Mesenchymal stem cell (in vitro differentiated cells and primary cell): ENCODE data around the gene GSTA4.

Source experiments
- DNase-seq: peaks from one replicate; pipeline ENCODE4 v3.0.0-alpha.2; 2013
- H2AFZ ChIP-seq: one replicate; pipeline ENCODE4 v1.6.1; 2013; ENCODE audit warnings: low read depth, mild to moderate bottlenecking, control low read depth, inconsistent platforms, low read length, moderate library complexity
- H2AK5ac ChIP-seq: 2 replicates; pipeline ENCODE4 v1.6.1; 2013; ENCODE audit warnings: low read length, moderate library complexity, mild to moderate bottlenecking, inconsistent platforms; ENCODE audit not compliant: severe bottlenecking
- H2BK120ac ChIP-seq: one replicate; pipeline ENCODE4 v1.6.1; 2013; ENCODE audit warnings: low read depth, mild to moderate bottlenecking, inconsistent platforms, low read length, moderate library complexity
- H2BK12ac ChIP-seq, 2 experiments: one replicate each; pipeline ENCODE4 v1.6.1; 2013; ENCODE audit warnings: inconsistent platforms in 2 of 2, low read length in 2 of 2, mild to moderate bottlenecking in 2 of 2, moderate library complexity in 2 of 2, control low read depth in 1 of 2
- H2BK15ac ChIP-seq: one replicate; pipeline ENCODE4 v1.6.1; 2013; ENCODE audit warnings: mild to moderate bottlenecking, low read depth, inconsistent platforms; ENCODE audit not compliant: poor library complexity, severe bottlenecking
- H2BK5ac ChIP-seq: 2 replicates; pipeline ENCODE4 v1.6.1; 2013; ENCODE audit warnings: low read depth, mild to moderate bottlenecking, low read length, control low read depth, inconsistent platforms; ENCODE audit not compliant: poor library complexity, severe bottlenecking
- H3K14ac ChIP-seq, 2 experiments: one replicate each; pipeline ENCODE4 v1.6.1; 2013; ENCODE audit warnings: inconsistent platforms in 2 of 2, low read length in 2 of 2, control low read depth in 1 of 2, mild to moderate bottlenecking in 1 of 2, moderate library complexity in 1 of 2
- H3K18ac ChIP-seq, 2 experiments: one replicate each; pipeline ENCODE4 v1.6.1; 2013; ENCODE audit warnings: inconsistent platforms in 2 of 2, low read length in 2 of 2, control low read depth in 1 of 2, low read depth in 1 of 2, mild to moderate bottlenecking in 1 of 2
- H3K23ac ChIP-seq, 2 experiments: one replicate each; pipeline ENCODE4 v1.6.1; 2013; ENCODE audit warnings: inconsistent platforms in 2 of 2, low read length in 2 of 2, mild to moderate bottlenecking in 2 of 2, moderate library complexity in 2 of 2, control low read depth in 1 of 2
- H3K27ac ChIP-seq: 2 replicates; pipeline ENCODE4 v1.5.1; 2013; ENCODE audit warnings: mild to moderate bottlenecking, moderate library complexity, low read length, control low read depth, inconsistent platforms; ENCODE audit not compliant: poor library complexity, severe bottlenecking
- H3K27me3 ChIP-seq, 2 experiments: 2 replicates each; pipeline versions ENCODE4 v1.6.1 to v1.7.0; 2013; ENCODE audit warnings: low read length in 2 of 2, mild to moderate bottlenecking in 2 of 2, moderate library complexity in 2 of 2, control low read depth in 1 of 2, inconsistent platforms in 1 of 2; ENCODE audit not compliant: control insufficient read depth in 1 of 2, insufficient read depth in 1 of 2
- H3K36me3 ChIP-seq, 2 experiments: 2 replicates each; pipeline versions ENCODE4 v1.6.1 to v1.7.0; 2013; ENCODE audit warnings: low read length in 2 of 2, control low read depth in 1 of 2, inconsistent platforms in 1 of 2, low read depth in 1 of 2, mild to moderate bottlenecking in 1 of 2; ENCODE audit not compliant: insufficient read depth in 2 of 2, control insufficient read depth in 1 of 2
- H3K4ac ChIP-seq, 2 experiments: one replicate each; pipeline ENCODE4 v1.6.1; 2013; ENCODE audit warnings: inconsistent platforms in 2 of 2, low read length in 2 of 2, mild to moderate bottlenecking in 2 of 2, moderate library complexity in 2 of 2, control low read depth in 1 of 2, low read depth in 1 of 2
- H3K4me1 ChIP-seq: 2 replicates; pipeline ENCODE4 v1.6.1; 2013; ENCODE audit warnings: low read depth, low read length, control low read depth; ENCODE audit not compliant: control insufficient read depth, insufficient read depth
- H3K4me2 ChIP-seq: 2 replicates; pipeline ENCODE4 v1.6.1; 2013; ENCODE audit warnings: low read length, mild to moderate bottlenecking, inconsistent platforms; ENCODE audit not compliant: poor library complexity, severe bottlenecking
- H3K4me3 ChIP-seq, 2 experiments: 2 replicates each; pipeline versions ENCODE4 v1.5.1 to v1.7.0; 2013; ENCODE audit warnings: low read length in 2 of 2, mild to moderate bottlenecking in 2 of 2, control low read depth in 1 of 2, low read depth in 1 of 2; ENCODE audit not compliant: insufficient read depth in 1 of 2
- H3K79me1 ChIP-seq: replicated peaks from 2 replicates; pipeline ENCODE4 v1.6.1; 2013; ENCODE audit warnings: mild to moderate bottlenecking, control low read depth, low read length, inconsistent platforms; ENCODE audit not compliant: poor library complexity, severe bottlenecking
- H3K9ac ChIP-seq: 2 replicates; pipeline ENCODE4 v1.7.0; 2013; ENCODE audit warnings: mild to moderate bottlenecking, low read length, moderate library complexity
- H3K9me3 ChIP-seq: 2 replicates; pipeline ENCODE4 v1.7.0; 2013; ENCODE audit warnings: mild to moderate bottlenecking, low read length; ENCODE audit not compliant: control insufficient read depth
- H4K8ac ChIP-seq: one replicate; pipeline ENCODE4 v1.6.1; 2013; ENCODE audit warnings: inconsistent platforms, mild to moderate bottlenecking, low read length, moderate library complexity
- H4K91ac ChIP-seq: one replicate; pipeline ENCODE4 v1.6.1; 2013; ENCODE audit warnings: mild to moderate bottlenecking, low read length, inconsistent platforms
- WGBS: methylation state at CpG from one replicate; pipeline ENCODE4 v1.1.7; 2013; ENCODE audit warnings: mixed read lengths; 5-methylcytosine and 5-hydroxymethylcytosine counted together

Gene GSTA4

GRCh38 chr6:53035549-53036213 is 40.6 kb upstream of the GSTA4 start:
- Histone ChIP-seq H2AK5ac (no peak overlapping the region), H4K91ac (peak overlapping the region; percentile 89), H3K4me3 (no peak overlapping the region), H3K4ac (peak overlapping the region in 1 of 2 experiments; percentile 76), H3K27me3 (no peaks in the 10 kb centered on the region), H2BK5ac (no peak overlapping the region), H3K18ac (peak overlapping the region; percentile 3 to 84), H3K4me1 (peaks cover 5% of the 10 kb centered on the region), H2BK120ac (peak overlapping the region; percentile 39), H2BK12ac (peak overlapping the region; percentile 78 to 85), H3K23ac (no peak overlapping the region), H3K36me3 (peaks cover 14 to 64% of the 10 kb centered on the region in 2 experiments), H3K9me3 (no peaks in the 10 kb centered on the region), H3K14ac (peak overlapping the region in 1 of 2 experiments; percentile 56), H3K79me1 (peaks cover 17% of the 10 kb centered on the region), H3K27ac (no peak overlapping the region), H2AFZ (no peak overlapping the region), H4K8ac (peak overlapping the region; percentile 94), H3K9ac (no peak overlapping the region), H3K4me2 (no peak overlapping the region), H2BK15ac (peak overlapping the region; percentile 77)
- 52% methylated on average over 6 of the region's 8 CpGs for WGBS
- peak; percentile 67 for DNase-seq

- Histone ChIP-seq H3K79me1 (peaks cover 7% of the 10 kb centered on the region), H3K18ac (no peak overlapping the region), H3K4me3 (no peak overlapping the region), H2BK15ac (no peak overlapping the region), H3K14ac (no peak overlapping the region), H3K4me2 (no peak overlapping the region), H2BK5ac (no peak overlapping the region), H3K4ac (no peak overlapping the region), H3K27me3 (no peaks in the 10 kb centered on the region), H3K27ac (peak overlapping the region; percentile 68), H2BK120ac (no peak overlapping the region), H3K9ac (peak overlapping the region; percentile 40), H4K91ac (no peak overlapping the region), H3K36me3 (peaks cover 9 to 64% of the 10 kb centered on the region in 2 experiments), H2AFZ (no peak overlapping the region), H3K23ac (no peak overlapping the region), H3K4me1 (peaks cover 2% of the 10 kb centered on the region), H4K8ac (no peak overlapping the region), H2BK12ac (no peak overlapping the region), H3K9me3 (no peaks in the 10 kb centered on the region), H2AK5ac (no peak overlapping the region)
- DNase-seq, result peak; percentile 81
- WGBS, result 81% methylated on average over 1 of the region's 4 CpGs
Observed at GRCh38 chr6:53033764-53034163, 38.7 kb upstream of the GSTA4 start.

- peak overlapping the region in 1 of 2 experiments; percentile 11 for H3K4me3 ChIP-seq
- peak overlapping the region; percentile 40 for H3K9ac ChIP-seq
- H4K8ac ChIP-seq, result peak overlapping the region; percentile 77
- H3K4me1 ChIP-seq, result peaks cover 2% of the 10 kb centered on the region
- H3K23ac ChIP-seq, result no peak overlapping the region
- H3K9me3 ChIP-seq, result no peaks in the 10 kb centered on the region
- peak overlapping the region; percentile 53 for H2AK5ac ChIP-seq
- peaks cover 4% of the 10 kb centered on the region for H3K79me1 ChIP-seq
- no peaks in the 10 kb centered on the region for H3K27me3 ChIP-seq
- H2BK15ac ChIP-seq, result no peak overlapping the region
- peak; percentile 57 for DNase-seq
- no peak overlapping the region for H3K14ac ChIP-seq
- peak overlapping the region; percentile 73 for H2BK120ac ChIP-seq
- H3K4ac ChIP-seq, result peak overlapping the region in 1 of 2 experiments; percentile 17
- peak overlapping the region; percentile 86 for H4K91ac ChIP-seq
- no peak overlapping the region for H2BK5ac ChIP-seq
- peak overlapping the region in 1 of 2 experiments; percentile 21 for H2BK12ac ChIP-seq
- H3K36me3 ChIP-seq, result peaks cover 9 to 66% of the 10 kb centered on the region in 2 experiments
- 48% methylated on average over 4 of the region's 4 CpGs for WGBS
- H3K27ac ChIP-seq, result peak overlapping the region; percentile 56
- no peak overlapping the region for H2AFZ ChIP-seq
- peak overlapping the region in 1 of 2 experiments; percentile 79 for H3K18ac ChIP-seq
- H3K4me2 ChIP-seq, result no peak overlapping the region
Observed at GRCh38 chr6:53032849-53033248, 37.8 kb upstream of the GSTA4 start.

GRCh38 chr6:53031281-53031680 is 36.2 kb upstream of the GSTA4 start:
- Histone ChIP-seq H3K4me3 (no peak overlapping the region), H3K4ac (no peak overlapping the region), H4K91ac (no peak overlapping the region), H2AK5ac (no peak overlapping the region), H3K27me3 (no peaks in the 10 kb centered on the region), H3K9me3 (no peaks in the 10 kb centered on the region), H3K18ac (no peak overlapping the region), H3K23ac (no peak overlapping the region), H2BK12ac (no peak overlapping the region), H3K27ac (no peak overlapping the region), H2BK15ac (no peak overlapping the region), H2BK5ac (peak overlapping the region; percentile 21), H4K8ac (no peak overlapping the region), H2BK120ac (no peak overlapping the region), H3K4me2 (no peak overlapping the region), H3K79me1 (peaks cover 4% of the 10 kb centered on the region), H3K14ac (no peak overlapping the region), H3K9ac (no peak overlapping the region), H3K36me3 (peaks cover 9 to 69% of the 10 kb centered on the region in 2 experiments), H3K4me1 (peaks cover 2% of the 10 kb centered on the region), H2AFZ (no peak overlapping the region)
- DNase-seq, result no peak
- 100% methylated on average over 4 of the region's 4 CpGs for WGBS
